NCI-H345 treated with DMSO at 0.1 percent for 48 hours (cell line): ENCODE results near the gene MAPK11.

Source experiments
- DNase-seq: peaks from one replicate; lab custom pipeline; 2025; ENCODE audit not compliant: unreplicated experiment; lab: John Stamatoyannopoulos, UW

The MAPK11 gene

DNA sequence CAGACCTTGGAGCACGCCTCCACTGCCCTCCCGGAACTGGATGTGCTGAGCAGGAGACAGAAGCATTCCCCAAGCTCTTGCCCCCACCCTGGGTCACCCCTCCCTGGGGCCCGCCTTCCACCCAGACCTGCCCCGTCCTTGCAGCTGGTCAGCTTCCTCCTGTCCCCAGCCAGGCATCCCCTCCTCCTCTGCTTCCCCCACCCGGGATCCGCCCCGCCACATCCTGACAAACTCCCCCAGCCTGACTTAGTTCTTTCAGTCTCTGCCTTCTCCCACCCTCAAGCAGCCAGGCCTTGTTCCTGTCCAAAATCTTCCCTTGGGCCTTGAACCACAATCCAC, 38.4 kb upstream of the MAPK11 start:
- DNase-seq: no peak

DNA sequence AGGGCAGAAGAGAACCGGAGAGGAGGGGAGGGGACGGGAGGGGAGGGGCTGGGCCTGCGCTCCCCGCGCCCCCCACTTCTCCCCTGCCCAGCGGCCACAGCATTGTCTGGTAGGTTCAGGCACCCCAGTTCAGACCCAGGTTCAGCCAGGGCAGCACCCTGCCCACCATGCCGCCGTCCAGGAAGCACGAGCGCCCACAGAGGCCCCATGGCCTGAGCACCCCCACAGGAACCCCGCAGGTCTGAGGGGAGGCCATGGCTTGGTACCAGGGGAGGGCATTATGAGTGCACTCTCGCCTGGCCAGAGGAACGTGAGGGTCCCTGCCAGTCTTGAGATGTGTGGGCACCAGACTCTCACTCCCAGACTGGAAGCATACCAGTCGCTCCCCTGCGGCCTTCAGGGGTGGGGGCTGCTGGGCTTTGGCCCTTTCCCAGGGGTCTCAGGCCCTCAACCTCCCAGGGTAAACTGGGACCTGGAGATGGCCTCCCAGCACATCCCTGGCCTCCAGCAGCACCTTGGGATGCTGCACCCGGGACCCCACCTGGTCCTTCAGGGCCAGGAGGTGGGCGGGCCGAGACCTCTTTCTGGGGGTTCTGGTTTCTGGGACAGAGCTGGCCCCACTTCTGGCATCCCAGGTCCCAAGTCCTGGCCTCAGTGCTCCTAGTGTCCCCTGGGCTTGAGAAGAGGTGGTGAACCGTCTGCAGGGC, 37.9 kb upstream of the MAPK11 start:
- no peak for DNase-seq

DNA sequence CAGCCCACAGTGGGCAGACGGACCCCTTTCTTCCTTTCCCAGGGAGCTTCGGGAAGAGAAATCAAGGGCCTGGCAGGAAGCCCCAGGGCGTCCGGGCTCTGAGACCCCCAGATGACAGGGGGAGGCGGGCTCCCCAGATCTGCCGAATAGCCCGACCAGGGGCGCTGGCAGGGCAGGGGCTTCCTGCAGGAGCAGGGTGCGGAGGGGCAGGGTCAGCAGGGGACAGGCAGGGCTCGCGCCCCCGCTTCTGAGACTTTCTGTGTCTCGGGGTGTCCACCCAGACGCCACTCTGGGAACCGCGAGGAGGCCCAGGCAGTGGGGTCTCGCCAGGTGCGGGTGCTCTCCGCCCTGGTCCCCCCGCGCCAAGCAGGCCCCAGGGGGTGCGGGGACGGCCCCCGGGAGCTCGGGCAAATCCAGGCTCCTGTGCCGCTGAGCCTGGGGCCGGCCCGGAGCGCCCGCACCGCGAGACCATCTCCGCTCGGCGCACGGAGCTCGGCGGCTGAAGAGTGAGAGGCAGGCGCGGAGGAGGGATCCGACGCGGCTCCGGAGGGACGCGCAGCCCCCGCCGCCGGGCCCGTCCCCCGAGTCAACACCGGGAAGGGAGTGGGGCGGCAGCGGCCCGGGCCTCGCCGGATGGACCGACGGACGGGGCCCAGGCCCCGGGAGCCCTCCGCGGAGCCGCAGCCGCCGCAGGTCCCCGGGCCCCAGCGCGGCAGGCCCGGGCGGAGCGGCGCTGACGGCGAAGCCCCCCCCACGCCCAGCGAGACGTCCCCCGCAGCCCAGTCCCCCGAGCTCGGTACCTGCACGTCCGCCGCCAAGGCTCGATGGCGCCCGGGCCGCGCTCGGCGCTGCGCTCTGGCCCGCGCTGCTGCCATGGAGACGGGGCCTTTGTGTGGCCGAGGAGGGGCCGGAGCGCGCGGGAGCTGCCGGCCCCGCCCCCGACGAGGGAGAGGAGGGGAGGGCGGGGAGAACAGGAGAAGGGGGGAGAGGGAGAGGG, 36.9 kb upstream of the MAPK11 start, which contains the start of gene PLXNB2:
TSS of gene PLXNB2 (minus strand) at position 894 of the 997 bp plus-strand sequence. CDS start 17,062 bp downstream, outside the sequence.
- peak; percentile 27 for DNase-seq

DNA sequence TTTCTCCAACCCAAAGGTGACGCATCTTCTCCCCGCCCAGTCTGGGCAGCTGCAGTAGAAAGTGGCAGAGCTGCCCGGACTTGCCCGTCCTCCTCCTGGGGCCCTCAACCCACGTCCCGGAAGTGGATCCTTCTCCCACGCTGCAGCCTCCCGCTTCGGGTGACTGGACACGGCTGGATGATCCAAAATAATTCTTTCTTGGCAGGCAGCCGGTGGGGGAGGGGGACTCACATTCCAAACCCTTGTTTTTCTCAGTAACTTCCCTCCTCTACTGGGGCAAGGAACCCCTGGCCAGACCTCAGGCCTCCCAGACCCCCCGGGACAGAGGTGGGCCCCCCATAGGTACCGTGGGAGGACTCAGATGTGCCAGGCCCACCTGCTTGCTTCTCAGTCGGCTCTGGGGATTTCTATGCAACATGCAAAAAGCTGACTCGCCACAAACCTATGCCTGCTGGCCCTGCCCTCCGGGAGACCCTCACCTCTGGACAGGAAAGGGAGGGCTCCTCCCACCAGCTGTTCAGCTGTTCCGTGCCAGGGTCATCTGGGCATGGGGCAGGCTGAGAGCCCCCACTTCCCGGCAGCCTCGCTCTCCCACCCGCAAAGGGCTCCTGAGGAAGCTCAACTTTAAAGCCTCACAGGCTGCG, 35.9 kb upstream of the MAPK11 start:
- DNase-seq: peak; percentile 77

DNA sequence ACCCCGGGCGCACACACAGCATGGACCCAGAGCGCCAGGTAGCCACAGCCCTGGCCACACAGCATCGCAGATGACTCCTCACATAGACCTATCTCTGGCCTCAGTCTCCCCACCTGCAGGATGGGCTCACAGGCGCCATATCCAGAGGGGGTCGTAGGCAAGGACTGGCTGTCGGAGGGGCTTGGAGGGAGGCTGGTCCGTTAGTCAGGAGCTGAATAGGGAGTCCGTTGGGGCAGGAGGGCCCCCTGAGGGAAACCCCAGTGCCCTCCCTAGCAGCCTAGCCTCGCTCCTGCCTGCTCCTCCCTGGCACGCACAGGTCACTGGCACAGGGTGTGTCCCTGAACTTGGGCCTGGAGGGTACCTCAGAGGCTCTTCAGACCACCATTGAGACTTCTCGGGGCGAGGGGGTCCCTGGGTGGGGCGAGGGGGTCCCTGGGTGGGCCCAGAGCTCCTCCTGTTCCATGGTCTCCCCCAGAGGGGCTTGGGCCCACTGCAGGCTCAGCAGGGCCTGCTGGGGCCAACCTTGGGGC, 35.3 kb upstream of the MAPK11 start:
- DNase-seq: no peak

DNA sequence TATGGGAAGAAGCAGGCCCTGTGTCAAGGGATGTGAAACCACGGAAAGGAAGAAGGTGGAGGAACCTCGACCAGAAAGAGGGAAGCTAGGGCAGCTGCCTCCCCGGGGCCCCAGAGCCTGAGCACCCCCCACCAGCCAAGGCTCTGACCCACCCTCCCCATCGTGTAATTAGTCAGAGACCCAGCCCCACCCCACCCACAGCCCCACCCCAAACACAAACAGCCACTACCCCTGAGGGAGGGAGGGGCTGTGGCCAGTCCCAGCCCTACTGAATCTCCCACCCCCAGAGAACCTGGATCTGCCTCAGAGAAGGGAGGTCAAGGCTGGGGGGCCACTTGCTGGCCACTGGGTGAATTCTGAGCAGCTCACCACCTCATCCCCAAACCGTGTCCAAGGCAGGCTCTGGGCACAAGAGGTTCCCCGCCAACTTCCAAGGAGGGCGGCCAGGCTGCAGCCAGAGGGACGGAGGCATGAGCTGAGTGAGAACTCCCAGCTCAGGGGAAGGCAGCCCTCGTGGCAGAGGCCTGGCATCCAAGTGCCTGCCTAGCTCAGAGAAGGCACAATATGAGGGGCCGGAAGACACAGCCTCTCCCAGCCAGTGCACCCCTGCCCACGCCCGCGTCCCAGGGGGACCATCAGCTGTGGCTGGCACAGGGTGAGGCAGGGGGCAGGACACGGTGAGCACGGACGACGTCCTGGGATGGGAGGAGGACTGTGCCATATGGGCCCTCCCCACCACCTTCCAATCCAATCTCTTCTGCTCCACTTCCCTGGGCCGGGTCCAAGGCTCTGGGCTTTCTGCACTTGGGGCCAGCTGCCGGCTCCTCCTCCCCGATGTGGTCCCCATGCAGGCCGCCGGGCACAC, 34.6 kb upstream of the MAPK11 start:
- DNase-seq: no peak

DNA sequence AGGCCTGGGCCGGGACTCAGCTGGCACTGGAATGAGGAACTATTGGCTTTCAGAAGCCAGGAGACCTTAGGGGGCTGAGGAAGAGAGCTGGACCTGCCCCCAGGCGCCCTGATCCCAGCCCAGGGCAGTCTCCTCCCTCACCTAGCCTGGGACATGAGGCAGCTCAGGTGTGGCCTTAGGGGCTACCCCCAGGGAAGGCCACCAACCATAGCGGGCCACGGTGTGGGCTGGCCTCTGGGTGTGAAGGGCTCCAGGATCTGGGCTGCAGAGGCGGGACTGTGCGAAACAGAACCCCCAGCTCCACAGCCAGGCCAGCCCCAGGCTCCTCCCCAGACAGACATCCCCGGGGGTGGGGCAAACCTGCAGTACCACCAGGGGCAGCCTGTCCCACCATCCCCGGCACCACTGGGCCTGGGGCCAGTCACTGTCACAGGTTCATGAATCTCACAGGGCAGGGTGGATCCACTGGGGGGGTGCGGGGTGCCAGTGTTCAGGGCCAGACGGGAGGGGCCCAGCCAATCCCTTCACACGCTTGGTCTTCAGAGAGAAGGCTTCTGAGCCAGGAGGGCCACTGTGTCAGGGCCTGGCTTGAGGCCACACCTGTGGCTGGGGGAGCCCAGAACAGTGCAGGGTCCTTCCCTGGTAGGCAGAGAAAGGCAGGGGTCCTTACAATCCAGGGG, 33.8 kb upstream of the MAPK11 start:
- DNase-seq: no peak

DNA sequence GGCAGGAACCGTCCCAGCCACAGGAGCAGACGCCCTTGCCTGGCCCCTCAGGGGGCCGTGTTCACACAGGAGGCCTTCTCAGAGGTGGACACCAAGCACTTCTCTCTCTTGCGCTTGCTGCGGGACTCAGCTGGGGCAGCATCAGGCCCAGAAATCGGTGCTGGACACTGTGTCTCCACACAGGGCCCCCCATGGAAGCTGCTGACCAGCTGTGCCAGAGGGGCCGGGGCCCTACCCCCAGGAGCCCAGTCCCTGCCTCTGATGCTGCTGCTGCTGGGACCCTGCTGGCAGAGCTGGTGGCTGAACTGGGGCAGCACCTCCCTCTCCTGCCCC, 33.3 kb upstream of the MAPK11 start:
- no peak for DNase-seq

DNA sequence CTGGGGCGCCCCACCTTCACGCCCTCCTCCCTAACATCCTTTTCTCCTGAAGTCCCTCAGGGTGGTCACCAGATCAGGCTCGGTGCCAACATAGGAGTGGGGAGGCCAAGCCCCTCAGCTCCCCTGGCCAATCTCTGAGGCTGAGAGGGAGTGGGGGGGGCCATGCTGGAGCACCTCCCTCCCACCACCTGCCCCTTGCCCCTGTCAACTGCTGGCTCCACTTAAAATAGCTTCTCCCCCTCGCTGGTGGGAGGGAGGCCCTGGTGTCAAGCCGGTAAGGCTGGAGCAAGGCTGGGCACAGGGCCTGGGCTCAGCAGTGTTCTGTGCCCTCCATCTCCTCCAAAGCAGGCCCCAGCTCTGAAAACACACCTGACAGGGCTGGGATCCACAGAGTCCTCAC, 32.4 kb upstream of the MAPK11 start:
- no peak for DNase-seq

DNA sequence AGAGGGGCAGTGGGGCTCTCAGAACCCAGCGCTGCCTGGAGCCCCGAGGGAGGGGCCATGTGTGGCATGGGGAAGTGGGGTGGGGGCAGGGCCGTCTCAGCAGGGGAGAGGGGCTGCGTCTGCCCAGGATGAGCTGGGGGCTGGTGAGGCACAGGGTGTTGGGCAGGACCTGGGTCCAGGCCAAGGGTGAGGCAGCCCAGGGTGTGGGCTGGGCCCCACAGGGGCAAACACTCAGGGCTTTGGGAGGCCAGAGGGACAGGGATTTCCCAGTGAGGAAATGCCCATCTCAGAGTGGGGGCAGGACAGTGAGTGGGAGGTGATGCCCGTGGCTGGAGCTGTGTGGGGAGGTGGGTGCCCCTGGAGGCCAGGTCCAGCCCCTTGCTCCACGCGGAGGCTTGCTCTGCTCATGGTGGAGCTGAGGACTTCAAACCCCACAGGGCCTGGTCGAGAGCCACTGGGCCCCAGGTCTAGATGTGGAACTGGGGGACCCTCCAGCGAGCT, 31.9 kb upstream of the MAPK11 start:
- no peak for DNase-seq

DNA sequence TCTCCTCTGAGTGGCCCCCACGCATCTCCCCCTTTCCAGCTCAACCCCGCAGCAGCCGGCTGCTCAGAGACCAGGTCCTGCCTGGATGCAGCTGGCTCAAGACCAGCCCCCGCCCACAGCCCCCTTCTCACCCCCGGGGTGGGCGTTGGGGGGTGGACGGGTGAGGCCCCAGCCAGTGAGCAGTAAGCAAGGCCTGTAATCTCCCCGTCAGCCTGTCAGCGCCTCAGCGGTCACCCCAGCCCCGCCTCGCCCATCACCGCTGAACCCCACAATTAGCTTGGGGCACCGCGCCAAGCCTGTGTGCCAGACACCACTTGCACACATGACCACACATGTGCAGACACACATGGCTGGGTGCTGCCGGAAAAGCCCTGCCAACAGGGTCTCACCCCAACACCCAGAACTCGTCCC, 31.4 kb upstream of the MAPK11 start:
- no peak for DNase-seq

DNA sequence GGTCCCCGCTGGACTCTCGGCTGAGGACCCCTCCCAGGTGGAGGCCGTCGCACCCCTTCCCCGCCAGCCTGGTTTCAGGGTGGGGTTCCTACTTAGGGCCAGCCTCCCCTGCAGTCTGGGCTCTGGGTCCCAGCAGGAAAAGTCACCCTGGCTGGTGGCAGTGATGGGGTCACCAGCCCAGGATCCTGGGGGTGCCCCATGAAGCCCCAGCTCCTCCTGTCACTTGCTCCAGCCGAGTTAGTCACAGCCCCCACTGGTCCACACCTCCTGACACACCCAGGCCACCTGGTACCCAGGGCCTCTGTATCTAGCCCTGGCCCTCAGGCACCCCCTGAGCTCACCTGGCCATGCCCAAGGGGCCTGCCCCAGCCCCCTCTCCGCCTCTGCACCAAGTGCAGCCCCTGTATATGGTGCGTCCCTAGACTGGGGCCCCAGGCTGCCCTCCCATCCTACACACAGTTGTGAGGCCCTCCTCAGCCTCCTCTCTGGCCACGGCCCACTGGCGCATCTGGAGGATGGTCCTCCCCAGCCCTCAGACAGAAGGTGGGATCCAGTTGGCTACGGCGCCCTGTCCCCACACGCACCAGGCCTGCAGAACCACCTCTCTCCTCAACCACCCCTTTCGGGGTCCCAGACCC, 30.6 kb upstream of the MAPK11 start:
- no peak for DNase-seq

DNA sequence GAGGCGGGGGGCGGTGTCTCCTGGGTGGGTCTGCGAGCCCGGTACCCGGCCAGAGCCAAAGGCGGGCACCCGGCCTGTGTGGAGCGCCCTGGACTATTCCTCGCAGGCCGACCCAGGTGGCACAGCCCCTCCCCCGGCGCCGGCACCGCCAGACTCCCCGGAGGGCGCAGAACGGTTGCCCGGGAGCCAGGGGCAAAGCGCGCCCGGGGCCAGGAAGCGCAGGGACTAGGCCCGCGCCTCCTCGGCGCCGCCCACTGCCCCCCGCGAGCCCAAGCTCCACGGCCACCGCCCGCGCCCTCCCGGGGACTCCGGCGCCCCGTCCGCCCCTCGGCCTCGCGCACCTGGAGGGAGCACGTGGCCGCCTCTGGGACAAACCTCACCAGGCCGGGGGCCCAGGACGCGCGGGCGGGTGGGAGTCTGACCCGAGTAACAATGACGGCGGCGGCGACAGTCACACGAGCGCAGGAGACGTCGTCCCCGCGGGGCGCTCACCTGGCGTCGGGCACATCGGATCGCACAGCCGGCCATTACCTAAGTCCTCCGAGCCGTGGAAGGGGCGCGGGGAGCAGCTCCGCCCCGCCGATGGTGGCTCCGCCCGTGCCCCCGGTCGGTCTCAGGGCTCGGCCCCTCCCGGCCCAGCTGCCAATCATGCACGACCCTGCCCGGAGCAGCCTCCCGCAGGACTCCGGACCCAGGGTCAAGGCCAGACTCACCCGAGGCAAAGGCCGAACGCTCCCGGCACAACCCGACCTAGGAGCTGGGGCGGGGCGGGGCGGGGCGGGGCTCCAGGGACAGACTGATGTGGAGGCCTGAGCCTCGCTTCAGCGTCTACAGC, 29.8 kb upstream of the MAPK11 start:
- no peak for DNase-seq

DNA sequence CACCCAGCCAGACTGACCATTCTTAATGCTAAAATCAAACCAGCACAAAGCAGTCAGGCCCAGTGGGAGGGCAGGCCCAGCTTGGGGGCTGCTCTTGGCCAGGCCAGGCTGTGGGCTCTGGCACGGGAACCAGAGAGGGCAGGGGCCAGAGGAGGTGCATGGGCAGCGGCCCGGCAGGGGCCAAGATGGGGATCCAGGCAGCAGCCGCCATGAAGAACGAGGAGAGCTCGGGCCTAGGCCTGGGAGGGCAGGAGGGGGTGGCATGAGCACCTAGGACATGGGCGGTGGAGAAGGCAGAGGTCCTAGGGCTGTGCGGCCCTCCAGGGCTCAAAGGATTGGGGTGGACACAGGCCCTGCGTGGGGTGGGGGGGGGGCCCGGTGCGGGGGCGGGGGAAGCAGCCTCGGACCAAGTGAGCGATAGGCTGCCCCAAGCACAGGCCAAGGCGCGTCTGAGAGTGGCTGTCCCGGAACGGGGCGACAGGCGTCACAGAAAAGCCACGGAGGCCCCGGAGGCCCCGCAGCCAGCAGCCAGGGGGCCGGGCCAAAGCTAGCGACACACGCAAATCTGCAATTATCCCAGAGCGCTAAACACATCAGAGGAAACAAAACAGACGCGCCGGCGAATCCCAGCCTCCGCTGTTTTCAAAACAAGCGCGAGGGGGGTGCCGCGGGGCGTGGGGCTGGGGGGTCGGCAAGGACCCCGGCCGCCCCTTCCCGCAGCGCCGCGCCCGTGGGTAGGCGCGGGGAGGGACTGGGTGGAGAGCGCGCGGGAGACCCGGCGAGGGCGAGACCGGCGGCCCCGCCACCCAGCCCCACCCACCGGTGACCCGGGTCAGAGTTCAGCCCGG, 29.0 kb upstream of the MAPK11 start:
- no peak for DNase-seq

DNA sequence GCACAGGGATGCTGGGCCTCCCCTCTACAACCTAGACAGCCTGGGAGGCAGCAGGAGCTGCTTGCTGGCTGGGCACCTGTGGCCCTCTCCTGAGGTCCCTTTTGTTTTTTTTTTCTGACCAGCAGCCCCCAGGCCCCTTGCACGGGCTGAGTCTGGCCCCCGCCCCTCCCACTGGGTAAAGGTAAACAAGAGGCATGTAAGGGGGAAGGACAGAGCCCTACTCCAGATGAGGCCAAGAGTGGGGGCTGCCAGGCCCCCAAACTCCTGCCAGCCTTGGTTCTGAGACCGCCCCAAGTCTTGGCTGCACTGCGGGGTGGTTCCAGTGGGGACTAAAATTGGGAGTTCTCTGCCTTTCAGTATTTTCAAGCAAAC, 28.1 kb upstream of the MAPK11 start:
- DNase-seq: no peak

DNA sequence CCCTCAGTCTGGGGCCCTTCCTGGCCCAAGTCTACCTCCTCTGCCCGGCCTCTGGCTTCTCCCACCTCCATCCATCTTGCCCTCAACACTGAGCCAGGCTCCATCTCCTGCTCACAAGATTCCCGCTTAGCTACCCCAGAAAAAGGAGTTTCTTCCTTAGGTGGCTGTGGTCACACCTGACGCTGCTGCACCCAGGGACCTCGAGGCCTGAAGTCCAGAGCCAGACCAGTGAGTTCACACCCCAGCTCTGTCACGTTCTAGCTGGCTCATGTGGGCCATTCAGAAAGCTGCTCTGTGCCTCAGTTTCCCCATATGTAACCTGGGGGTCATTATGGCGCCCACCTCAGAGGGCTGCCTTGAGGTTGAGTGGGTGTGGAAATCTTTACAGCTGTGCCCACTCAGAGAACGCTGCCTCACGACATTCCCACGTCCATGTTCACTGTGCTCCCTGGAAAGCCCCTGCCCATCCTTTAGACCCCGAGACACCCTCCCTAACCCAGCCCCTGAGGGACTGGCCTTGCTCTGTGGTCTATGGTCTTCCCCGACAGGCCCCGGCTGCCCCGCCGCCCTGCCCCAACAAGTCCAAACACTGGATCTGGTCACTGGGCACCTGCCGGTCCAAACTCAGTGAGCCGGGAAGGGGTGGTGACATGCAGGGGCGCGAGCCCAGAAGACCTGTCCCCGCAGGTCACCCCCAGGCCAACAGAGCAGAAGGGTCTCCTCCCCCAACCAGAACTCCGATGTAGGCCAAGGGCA, 27.5 kb upstream of the MAPK11 start:
- no peak for DNase-seq
